HG03159 (cell line): Measurements from ENCODE around the gene GCN1.

ENCODE experiments used
- ATAC-seq: cut with Tn5 transposase; IDR thresholded peaks from one replicate; pipeline ENCODE4 v1.9.1; 2021; ENCODE audit warnings: mild to moderate bottlenecking, moderate library complexity; ENCODE audit not compliant: unreplicated experiment

The GCN1 gene

DNA sequence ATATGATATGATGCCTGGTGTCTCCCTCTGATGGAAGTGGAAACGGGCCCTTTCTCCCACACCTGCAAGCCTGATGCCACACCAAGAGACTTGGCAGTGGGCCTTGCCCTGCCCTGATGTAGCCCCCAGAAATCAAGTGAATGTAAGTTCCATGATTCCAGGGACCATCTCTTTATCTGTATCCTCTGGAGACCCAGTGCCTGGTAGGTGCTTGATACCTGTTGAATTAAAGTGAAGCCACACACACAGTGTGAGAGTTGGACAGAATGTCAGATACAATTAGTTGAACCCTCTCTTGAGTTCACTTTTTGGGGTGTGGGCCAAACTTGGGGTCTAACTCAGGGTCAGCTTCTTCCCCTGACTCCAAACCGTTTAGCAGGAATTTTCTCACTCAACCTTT, 73.2 kb downstream of the GCN1 start:
- ATAC-seq = no peak

DNA sequence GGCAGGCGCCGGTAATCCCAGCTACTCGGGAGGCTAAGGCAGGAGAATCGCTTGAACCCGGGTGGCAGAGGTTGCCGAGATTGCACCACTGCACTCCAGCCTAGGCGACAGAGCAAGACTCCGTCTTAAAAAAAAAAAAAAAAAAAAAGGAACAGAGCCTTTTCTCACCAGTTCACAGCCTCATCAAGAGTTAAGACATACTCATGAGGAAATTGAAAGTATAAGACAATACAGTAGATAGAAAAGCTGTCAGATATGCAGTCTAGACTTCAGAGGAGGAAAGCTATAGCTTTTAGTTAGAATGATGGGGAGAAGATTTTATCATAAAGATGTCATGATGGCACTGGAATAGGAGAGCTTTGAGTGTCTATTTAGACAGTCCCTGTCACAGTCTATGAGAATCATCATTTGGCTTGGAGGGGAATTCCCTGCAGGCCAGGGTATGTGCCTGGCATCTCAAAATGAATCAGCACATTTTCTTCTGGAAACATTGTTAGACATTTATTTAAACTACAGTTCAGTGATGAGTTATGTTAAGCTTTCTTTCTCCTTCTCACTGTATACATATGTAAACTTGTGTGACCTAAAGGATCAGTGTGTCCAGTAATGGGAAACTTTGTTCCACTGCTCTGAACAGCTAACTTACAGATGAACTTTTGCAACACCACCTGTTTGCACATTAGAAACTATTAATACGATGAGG, 75.1 kb downstream of the GCN1 start:
- peak; percentile 21 for ATAC-seq

DNA sequence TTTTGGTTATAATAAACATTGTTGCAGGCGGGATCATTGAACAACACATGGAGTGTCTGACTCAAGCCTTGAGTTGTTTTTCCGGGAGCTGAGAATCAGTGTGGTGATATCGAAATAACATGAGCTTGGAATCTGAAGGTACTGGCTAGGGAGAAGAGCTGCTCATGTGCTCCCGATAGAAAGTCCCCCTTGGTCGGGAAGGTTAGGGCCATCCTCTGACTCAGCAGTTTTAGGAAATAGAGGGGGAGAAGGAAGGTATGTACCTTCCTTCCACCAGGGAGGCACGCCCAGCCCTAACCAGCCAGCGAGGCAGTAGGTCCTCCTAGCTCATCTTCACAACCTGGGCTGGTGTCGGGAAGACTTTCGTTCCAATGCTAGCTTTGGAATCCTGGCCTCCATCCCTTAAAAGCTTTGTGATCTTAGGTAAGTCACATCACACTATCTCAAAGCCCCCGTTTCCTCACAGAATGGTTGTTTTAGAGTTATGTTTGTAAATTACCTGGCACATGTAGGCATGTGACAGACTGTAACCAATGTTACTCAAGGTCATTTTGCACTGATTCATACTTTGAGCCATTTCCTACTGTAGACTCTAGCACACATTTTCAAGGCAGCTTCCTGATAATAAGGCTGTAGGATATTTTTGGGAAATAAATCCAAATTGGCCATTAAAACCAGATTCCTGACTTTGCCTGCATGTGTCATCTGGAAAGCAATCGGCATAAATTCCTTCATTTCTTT, 76.0 kb downstream of the GCN1 start:
- no peak for ATAC-seq

DNA sequence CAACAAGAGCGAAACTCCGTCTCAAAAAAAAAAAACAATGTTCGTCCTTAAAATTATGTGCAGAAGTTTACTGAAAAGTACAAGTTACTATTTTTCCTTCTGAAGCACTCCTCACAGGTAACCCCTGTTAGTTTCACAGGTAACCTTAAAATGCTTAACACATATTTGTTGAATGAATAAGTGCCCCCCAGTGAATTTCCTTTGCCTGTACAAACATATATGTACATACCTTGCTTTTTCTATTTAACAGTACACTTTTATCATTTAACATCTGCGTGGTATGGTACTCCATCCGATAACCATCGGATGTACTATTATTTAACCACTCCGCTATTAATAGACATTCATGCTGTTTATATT, 76.6 kb downstream of the GCN1 start:
- no peak for ATAC-seq

DNA sequence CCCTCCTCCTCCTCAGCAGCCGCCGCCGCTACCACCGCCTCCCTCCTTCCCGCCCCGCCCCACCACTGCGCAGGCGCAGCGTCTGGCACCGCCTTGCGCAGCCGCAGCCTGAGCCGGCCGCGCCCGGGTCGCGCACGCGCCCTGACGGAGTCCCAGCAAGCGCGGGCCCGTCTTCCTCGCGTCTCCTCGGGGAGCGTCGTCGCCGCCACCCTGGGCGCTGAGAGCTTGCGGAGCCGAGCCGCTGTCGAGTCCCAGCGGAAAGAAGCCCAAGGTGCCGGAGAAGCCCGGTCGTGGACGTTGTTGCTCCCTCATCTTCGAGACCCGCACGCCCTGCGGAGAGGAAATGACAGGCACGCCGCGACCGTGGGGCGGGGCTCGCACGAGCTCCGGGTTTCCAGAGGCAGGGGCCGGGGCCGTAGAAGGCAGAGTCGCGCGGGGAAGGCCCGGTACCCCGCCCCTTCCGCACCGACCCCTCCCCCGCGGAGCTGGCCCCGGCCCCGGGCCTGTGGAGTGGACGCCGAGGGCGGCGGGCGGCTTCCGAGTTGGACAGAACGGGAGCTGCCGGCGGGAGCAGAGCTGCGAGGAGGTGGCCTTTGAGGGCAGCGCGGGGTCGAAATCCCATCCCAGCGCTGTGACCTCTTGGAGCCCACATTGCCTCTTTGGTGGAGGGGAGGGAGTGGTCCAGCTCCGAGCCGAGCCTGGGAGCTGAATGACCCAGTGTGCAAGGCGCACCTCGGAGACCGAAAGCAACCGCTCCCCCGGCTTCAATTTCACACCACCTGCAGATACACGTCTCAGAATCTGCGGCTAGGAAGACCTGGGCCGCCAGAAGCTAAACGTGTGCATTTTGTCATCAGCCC, 77.5 kb downstream of the GCN1 start:
- peak; percentile 44 for ATAC-seq

DNA sequence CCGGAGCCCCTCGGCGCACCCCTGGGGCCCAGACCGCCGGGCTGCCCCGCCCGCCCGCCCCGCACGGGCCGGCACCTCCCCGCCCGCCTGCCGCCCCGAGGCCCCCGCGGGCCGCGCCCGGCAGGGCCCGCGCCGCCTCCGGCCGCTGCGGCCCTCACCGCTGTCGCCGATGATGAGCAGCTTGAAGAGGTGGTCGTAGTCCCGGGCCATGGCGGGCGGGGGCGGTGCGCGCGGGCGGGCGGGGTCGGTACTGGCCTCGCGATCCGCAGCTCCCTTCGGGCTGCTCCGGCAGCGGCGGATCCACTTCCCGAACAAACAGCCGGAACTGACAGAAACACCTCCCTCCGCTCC, 78.1 kb downstream of the GCN1 start, which contains the start of gene RAB35:
TSS of gene RAB35 (minus strand) at position 313 of the 351 bp plus-strand sequence. CDS start at position 210, 103 bp downstream.
- ATAC-seq = peak; percentile 9

DNA sequence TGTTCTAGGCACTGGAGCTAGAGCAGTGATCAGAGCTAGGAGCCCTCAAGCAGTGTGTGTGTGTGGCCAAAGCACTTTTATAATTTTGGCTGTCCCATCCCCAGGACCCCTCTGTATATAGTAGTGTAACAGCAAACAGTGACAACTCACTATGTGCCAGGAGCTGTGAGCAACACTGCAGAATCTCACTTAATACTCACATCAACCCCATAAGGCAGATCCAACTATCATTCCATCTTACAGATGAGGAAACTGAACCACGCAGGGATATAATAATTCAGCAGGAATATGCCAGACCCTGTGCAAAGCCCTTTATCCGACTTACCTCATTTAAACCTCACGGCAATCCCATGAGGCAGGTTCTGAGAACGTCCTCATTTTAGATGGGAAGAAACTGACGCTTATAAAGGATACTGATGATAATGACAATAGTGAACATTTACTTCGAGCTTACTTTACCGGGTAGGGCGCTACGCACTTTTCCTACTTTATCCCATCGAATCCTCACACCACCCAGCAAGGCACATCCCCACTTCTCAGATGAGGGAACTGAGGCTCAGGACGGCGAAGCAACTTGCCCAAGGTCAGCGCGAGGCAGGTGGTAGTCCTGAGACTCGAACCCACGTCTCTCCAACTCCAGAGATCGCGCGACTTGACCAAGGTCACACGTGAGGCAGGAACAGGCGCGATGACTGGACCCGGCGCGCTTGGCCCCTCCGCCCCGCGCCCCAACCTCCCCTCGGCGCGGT, 78.6 kb downstream of the GCN1 start:
- no peak for ATAC-seq

DNA sequence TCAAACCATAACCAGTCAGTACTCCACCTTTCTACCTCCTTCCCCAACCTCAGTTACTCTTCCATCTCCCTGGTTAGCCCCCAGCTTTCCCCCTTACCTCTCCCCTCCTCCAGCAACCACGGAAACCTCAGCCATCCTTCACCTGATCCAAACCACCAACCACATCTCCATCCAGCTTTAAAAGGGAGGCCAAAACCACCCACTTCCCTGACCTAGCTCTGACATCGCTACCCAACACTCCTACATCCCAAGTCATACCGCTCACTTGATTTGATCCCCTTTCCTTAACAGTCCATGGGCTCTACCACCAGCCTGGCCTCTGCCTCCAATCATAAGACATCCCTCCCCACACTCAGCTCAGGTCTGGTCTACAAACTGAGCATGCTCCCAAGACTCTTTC, 79.4 kb downstream of the GCN1 start:
- no peak for ATAC-seq

DNA sequence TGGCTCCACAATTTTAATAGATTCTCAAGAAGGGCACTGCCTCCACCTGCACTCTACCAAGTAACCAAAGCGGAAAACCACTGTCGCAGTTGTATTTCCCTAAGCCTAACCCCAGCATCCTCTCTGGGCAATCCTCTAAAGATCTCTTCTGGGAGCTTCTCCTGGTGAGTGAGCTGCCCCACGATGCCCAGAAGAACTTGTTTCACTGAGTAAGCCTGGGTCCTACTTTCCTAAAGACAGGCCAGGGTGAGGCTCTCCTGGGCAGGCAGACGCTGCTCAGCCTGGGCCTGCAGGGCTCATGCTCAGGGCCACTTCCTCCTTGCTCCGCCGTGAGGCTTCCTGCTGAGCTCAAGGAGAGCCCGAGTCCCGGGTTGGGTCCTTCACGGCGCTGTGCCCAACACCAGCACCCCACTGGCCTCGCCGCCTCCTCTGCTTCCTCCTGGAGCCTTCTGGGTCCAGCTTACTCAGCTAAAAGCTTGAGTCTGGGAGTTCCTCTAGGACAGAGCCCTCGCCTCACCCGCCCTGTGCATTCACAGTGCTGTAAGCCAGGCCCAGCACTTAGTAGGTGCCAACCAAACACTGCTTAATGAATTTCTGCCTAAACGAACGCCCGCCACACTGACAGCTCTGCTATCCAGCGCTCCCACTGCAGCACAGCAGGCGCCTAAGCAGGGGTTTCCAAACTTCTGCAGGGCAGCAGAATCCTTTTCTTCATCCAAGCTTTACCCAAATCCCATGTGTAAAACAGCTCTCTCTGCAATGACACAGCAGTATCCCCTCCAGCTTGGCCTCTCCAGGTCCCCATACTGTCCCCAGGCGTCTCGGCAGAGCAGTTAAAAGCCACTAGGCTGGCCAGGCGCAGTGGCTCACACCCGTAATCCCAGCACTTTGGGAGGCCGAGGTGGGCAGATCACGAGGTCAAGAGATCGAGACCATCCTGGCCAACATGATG, 83.7 kb downstream of the GCN1 start:
- ATAC-seq = peak; percentile 64

DNA sequence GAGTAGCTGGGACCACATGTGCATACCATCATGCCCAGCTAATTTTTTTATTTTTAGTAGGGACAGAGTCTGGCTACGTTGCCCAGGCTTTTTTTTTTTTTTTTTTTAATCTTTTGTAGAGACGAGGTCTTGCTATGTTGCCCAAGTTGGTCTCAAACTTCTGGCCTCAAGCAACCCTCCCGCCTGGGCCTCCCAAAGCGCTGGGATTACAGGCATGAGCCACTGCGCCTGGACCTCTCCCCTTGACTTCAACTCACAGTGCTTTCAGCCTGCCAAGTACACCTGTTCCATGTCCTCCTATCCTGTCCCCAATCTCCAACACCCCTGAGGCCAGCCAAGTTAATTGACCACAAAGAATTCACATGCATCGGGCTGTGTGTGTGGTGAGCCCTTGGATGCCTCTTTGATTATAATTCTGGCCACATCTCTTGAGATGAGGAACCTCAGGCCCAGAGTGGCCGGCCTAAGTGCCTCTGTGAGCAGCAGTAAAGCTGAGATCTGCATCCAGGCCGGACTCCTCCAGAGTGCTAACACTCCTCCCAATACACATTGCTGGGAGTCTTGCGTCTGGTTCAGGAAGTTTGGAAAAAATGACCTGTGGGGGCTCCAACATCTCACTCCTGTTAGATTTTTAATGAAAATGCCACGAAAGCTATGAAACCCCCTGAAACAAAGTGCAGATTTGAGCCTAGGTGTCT, 84.8 kb downstream of the GCN1 start:
- no peak for ATAC-seq

DNA sequence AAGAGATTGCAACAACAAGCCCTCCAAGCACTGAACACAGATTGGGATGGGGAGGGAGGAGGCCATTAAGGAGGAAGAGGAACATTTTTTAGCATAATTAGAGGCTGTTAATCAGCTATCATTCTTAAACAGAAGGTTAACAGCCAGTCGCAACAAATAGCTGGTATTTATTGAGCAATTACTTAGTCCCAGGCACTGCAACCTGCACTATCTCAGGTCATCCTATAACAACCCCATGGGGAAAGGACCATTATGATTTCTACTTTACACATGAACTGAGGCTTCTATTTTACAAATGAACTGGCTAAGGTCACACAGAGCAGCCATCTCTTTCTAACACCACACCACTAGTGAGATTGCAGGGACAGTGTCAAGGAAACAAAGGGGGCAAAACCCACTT, 88.4 kb downstream of the GCN1 start:
- ATAC-seq = no peak

DNA sequence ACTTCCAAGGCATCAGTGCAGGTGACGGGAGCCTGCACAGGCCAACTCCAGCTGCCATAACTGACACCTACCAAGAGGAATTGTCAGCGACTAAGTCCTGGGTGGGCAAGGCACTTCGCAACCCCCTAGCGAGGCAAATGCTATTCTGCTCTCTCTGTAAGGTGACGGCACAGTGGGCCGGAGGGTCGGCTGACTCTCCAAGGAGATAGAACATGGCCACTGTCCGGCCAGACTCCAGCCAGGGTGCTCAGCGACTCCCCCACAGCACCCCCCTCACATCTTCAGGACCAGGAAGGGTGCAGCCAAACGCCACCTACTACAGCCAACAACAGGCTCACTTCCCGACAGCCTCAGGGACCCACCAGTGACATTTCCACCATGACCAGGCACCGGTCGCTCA, 91.1 kb downstream of the GCN1 start:
- ATAC-seq = no peak

DNA sequence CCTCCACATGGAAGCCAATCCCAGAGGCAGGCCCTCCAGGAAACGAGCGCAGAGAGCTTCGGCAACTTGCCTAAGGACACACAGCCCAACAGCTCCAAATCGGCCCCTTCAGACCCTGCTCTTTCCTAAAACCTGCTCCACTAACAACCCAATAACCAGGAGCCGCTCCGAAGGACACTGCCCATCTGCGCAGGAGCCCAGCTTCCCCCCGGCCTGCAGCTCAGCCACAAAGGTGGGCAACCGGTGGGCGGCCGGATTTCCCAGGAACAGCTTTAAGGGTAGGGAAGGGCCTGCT, 91.5 kb downstream of the GCN1 start:
- no peak for ATAC-seq

DNA sequence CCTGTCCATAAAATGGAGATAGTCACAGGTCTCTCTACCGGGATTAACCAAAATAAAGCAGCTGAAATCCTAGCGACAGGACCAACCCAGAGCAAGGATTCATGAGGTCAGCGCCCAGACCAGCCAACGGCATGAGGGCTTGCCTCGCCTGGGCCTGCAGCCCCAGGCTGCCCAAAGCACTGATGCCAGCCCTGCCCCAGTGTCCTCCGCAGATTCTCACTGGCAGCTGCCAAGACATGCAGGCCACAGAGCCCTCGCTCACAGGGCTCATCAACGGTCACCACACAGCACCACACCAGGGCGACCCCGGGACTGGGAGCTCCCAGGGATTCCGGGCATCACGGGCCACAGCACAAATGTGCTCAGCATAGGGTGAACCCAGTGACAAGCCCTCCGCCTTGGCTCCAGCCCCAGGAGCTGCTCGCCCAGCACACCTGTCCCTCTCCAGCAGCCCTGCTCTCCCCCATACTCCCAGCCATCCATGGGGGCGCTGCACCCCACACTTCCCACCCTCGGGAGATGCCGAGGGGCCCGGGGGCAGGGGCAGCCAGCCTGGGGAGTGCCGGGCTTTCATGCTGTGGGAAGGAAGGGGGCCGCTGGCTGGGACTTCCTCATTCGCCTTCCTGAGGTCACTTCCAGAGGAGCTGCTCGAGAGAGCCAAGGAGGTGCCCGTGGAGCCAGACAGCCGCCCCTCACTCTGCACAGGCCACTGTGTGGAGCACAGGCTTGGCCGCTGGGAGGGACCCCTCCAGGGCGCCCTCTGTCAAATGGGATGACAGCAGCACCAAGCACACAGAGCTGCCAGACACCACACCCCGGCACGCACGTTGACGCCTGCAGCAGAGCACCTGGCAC, 92.1 kb downstream of the GCN1 start:
- ATAC-seq = no peak

DNA sequence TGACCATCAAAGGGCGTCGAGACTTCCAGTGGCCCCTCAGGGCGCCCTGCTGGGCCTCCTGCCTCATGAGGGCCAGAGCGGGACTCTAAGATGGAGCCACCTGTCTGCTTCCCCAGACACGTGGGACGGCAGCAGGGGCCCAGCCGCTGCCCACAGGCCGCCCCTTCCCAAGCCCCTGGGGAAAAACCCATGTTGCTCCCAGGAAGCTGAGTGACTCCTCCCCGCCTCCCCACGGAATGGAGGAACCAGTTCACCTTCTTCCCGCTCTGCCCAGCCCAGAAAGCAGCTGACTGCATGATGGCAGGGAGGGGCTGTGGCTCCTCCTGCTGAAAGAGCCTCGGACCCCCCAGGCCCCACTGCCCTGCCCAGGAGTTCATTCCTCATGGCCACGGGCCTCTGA, 92.9 kb downstream of the GCN1 start:
- no peak for ATAC-seq

DNA sequence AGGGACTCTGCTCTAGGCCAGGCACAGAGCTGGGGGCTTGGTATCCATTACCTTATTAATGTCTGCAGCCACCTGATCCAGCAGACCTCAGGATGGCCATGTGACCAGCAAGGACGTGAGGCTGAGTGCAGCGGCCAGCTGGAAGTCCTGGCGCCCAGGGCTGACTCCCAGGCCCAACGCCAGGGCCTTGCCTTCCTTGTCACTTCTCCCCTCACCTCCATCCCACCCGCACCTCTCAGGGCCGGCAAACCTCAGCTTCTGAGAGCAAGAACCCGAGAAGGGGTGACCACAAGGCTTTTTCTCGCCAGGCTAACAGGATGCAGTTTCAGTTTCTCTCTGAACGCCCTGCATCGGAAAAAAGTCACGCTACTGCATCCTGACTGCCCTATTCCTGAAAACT, 93.3 kb downstream of the GCN1 start:
- no peak for ATAC-seq

DNA sequence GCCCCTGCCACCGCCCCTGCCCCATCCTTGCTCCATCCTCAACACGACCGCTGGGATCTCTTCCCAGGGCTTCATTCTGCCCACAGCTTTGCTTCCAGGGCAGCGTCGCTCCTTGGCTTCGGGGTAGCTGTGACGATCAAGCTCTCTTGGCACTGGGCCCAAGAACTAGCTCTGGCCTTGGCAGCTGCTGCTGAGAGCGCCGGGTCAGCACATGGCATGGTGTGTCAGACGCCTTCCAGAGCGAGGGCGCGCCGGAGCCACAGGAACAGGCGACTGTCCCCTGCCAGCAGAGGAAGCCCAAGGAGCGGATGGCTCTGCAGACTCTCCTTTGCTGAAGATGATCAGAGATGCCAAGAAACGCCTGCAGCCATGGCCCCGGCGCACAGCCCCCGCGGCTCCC, 93.9 kb downstream of the GCN1 start:
- ATAC-seq = no peak

DNA sequence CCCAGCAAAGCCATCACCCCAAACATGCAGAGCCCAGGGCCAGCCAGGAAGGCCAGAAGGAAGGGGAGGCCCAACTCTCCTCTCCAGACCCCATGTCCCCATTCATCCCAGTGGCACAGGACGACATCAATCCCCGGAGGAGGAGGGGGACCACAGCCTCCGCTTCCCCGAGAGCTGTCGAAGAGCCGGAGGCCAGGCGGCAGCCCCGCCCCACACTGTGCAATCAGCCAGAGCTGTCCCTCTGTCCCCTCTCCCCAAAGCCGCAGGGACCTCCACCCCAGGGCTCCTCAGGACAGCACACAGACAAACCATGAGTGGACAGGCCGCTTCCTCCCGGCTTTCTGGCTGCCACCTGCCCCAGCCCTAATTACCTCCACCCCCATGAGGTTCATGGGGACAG, 94.8 kb downstream of the GCN1 start:
- ATAC-seq = no peak
